Measurements from ENCODE around the gene HOXA5. TPM values are rescaled to one million over a fixed set of nuclear protein-coding genes. Genes with fewer than 3 reads are reported as not detected.

HOXA5 gene
- total RNA-seq, 1 donor from 2014 or later: not detected

DNA sequence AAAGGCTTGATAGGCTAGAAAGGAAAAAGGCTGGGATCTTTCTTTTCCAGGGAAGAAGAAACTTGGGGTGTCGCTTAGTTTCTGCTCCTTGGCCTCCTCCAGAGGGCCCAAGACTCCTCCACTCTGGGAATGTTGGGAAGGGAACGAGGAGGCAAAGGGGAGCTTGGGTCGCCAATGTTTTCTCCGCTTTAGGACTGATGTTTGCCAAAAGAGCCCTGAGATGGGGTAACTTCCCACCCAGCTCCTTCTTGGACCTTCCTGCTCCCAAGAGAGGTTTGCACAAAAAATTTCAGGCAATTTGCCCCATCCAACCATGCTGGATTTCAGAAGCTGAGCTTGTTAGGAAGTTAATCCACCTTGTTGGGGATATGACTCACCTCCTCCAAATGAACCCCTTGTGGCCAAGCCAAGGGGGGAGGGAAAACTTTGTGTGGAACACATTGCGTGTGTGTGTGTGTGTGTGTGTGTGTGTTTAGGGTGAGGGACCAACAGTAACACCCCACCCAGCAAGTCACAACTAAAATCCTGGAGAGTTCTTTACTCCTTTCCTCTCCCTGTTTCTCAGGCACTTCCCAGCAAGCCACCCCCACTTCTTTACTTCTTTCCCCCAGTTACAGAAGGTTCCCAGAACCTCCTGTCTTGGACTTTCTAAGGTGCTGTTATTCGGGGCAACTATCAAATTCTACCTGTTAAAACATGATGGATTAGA, 32.3 kb downstream of the HOXA5 start:
- Mint-ChIP-seq H3K27ac (ENCODE audit: unreplicated experiment) (no peak overlapping the region), H3K27me3 (ENCODE audit: unreplicated experiment) (peaks cover 84% of the 10 kb centered on the region), H3K4me3 (ENCODE audit: unreplicated experiment) (no peak overlapping the region), H3K9me3 (ENCODE audit: unreplicated experiment) (no peaks in the 10 kb centered on the region), H3K4me1 (ENCODE audit: unreplicated experiment) (peaks cover 10% of the 10 kb centered on the region), H3K36me3 (ENCODE audit: unreplicated experiment) (no peaks in the 10 kb centered on the region)
- TF ChIP-seq, protein P1, sequence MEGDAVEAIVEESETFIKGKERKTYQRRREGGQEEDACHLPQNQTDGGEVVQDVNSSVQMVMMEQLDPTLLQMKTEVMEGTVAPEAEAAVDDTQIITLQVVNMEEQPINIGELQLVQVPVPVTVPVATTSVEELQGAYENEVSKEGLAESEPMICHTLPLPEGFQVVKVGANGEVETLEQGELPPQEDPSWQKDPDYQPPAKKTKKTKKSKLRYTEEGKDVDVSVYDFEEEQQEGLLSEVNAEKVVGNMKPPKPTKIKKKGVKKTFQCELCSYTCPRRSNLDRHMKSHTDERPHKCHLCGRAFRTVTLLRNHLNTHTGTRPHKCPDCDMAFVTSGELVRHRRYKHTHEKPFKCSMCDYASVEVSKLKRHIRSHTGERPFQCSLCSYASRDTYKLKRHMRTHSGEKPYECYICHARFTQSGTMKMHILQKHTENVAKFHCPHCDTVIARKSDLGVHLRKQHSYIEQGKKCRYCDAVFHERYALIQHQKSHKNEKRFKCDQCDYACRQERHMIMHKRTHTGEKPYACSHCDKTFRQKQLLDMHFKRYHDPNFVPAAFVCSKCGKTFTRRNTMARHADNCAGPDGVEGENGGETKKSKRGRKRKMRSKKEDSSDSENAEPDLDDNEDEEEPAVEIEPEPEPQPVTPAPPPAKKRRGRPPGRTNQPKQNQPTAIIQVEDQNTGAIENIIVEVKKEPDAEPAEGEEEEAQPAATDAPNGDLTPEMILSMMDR (IDR thresholded peaks at IDR 0.05): no peak
- no peak for DNase-seq (ENCODE audit: extremely low spot score, unreplicated experiment)

DNA sequence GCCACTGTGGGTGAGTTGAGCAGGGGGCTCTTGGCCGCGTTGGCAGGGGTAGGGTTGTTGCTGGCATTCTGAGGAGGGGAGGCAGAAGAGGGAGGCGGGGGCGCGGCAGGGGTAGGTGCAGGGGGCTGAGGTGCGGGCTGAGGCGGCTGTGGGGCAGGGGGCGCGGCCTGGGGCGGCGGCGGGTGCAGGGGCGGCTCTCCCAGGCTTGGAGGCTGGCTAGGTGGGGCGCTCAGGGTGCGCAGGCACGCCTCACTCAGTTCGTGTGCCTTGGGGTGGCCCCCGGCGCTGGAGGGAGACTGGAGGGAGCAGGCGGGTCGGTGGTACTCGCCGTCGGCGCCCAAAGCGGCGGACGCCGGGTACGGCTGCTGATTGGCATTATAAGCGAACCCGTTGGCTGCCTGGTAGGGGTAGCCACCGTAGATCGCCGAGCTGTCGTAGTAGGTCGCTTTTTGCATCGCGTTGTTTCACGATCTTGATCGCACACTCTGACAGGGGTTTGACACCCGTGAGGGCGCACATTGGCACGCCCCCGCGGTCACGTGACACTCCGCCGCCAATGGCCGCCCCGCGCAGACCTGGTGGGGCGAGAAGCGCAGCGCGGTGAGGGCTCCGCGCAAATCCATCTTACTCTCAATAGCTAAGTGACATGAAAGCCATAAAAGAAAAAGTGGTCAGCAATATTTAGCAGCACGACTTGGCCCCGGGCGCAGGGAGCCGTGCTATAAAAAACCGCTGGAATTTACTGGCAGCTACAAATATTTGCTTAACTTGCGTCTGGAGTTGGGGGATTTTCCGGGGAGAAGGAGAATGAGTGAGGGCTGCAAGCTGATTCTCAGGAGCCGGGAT, 33.1 kb downstream of the HOXA5 start:
- Mint-ChIP-seq H3K4me3 (ENCODE audit: unreplicated experiment) (no peak overlapping the region), H3K36me3 (ENCODE audit: unreplicated experiment) (no peaks in the 10 kb centered on the region), H3K4me1 (ENCODE audit: unreplicated experiment) (peaks cover 9% of the 10 kb centered on the region), H3K9me3 (ENCODE audit: unreplicated experiment) (no peaks in the 10 kb centered on the region), H3K27ac (ENCODE audit: unreplicated experiment) (no peak overlapping the region), H3K27me3 (ENCODE audit: unreplicated experiment) (peaks cover 86% of the 10 kb centered on the region)
- TF ChIP-seq, protein P1 (IDR thresholded peaks at IDR 0.05): no peak
- DNase-seq (ENCODE audit: extremely low spot score, unreplicated experiment): no peak

DNA sequence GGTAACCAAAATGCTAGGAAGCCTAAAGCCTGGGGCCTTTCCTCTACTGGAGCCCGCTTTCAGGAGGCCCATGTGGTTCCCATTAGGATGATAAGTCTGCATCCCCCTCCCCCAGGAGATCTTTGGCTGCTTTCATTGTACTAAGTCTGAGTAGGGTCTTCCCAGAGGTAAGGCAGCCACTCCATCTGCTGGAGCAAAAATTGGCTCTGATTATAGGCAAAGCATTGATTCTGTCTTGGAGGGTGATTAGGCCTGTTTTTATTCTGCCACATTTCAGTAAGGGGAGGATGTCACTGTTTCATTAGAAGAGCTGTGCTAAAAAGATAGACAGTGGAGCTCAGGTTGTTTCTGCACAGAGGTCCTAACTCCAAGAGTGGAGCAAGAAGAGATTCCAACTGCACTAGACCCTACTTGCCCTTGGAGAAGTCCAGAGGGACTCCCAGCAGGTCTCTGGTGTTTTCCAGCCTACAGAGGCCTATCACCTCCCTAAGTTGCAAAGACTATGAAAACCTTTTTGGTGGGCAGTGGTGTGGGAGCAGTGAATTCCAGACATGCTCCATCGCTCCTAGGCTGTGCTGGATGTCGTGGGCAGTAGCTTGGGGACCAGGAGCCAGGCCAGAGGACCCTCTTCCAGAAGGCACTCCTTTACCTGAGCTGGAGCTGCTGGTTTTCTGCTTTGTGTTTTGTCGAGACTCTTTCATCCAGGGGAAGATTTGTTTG, 33.9 kb downstream of the HOXA5 start:
- H3K4me1 Mint-ChIP-seq (ENCODE audit: unreplicated experiment): peaks cover 9% of the 10 kb centered on the region
- H3K27ac Mint-ChIP-seq (ENCODE audit: unreplicated experiment): no peak overlapping the region
- no peaks in the 10 kb centered on the region for H3K9me3 Mint-ChIP-seq (ENCODE audit: unreplicated experiment)
- peak; percentile 40 for DNase-seq (ENCODE audit: extremely low spot score, unreplicated experiment)
- TF ChIP-seq, protein P1 (IDR thresholded peaks at IDR 0.05): no peak
- H3K4me3 Mint-ChIP-seq (ENCODE audit: unreplicated experiment): no peak overlapping the region
- H3K27me3 Mint-ChIP-seq (ENCODE audit: unreplicated experiment): peaks cover 86% of the 10 kb centered on the region
- H3K36me3 Mint-ChIP-seq (ENCODE audit: unreplicated experiment): no peaks in the 10 kb centered on the region

DNA sequence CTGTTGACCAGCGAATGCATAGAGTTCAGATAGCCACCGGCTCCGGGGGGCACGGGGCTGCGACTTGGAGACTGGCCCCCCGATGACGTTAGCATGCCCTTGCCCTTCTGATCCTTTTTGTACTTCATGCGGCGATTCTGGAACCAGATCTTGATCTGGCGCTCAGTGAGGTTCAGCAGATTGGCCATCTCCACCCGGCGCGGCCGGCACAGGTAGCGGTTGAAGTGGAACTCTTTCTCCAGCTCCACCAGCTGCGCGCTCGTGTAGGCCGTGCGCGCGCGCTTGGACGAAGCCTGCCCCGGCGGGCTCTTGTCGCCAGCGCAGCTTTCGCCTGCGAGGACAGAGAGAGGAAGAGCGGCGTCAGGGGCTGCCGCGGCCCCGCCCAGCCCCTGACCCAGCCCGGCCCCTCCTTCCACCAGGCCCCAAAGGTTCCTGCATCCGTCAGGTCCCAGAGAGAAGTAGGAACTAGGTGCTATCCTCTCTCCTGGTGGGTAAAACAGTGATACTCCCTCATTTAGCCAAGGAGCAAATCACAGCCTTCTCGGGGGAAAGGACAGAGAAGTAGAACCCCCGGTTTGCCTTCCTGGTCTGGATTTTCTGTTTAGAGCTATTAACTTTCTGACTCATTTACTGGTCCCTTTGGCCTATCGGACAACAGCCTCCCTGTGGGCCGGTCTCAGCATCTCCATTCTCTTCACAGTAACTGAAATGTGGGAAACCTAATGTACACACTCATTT, 34.9 kb downstream of the HOXA5 start:
- H3K27me3 Mint-ChIP-seq (ENCODE audit: unreplicated experiment): peaks cover 92% of the 10 kb centered on the region
- TF ChIP-seq, protein P1 (IDR thresholded peaks at IDR 0.05): no peak
- H3K36me3 Mint-ChIP-seq (ENCODE audit: unreplicated experiment): no peaks in the 10 kb centered on the region
- no peak overlapping the region for H3K27ac Mint-ChIP-seq (ENCODE audit: unreplicated experiment)
- H3K4me3 Mint-ChIP-seq (ENCODE audit: unreplicated experiment): no peak overlapping the region
- peak; percentile 75 for DNase-seq (ENCODE audit: extremely low spot score, unreplicated experiment)
- peaks cover 9% of the 10 kb centered on the region for H3K4me1 Mint-ChIP-seq (ENCODE audit: unreplicated experiment)
- no peaks in the 10 kb centered on the region for H3K9me3 Mint-ChIP-seq (ENCODE audit: unreplicated experiment)
